Esophagus muscularis mucosa (tissue), 4 donors: ENCODE results near the gene NIPAL4. TPM values are rescaled to one million over a fixed set of nuclear protein-coding genes. Genes with fewer than 3 reads are reported as not detected.
A peak's percentile ranks its signal among the peaks of the same experiment; 100 is the strongest.
"Not testable (repeated sequence)": the region's sequence is repeated elsewhere in the genome, so short reads cannot be mapped to it uniquely, and the experiment has no call there.

Experiments
- DNase-seq: peaks from one replicate; pipeline ENCODE4 v3.0.0-alpha.2; 2017; ENCODE audit errors: extremely low spot score
- H3K27ac ChIP-seq, 4 donors: fragments of 200-600 bp; sonication (generic); replicated peaks in 1 of 4; 1 replicate in 3 of 4; 2 replicates in 1 of 4; pipeline ENCODE4 v1.5.1; 2016 to 2019; ENCODE audit warnings: mild to moderate bottlenecking in 1 of 4
- H3K27me3 ChIP-seq, 4 donors: fragments of 200-600 bp; sonication (generic); one replicate each; pipeline versions ENCODE4 v1.5.1 to v1.6.0; 2016 to 2019
- H3K36me3 ChIP-seq, 4 donors: fragments of 200-600 bp; sonication (generic); one replicate each; pipeline ENCODE4 v1.5.1; 2016 to 2019
- H3K4me1 ChIP-seq, 4 donors: fragments of 200-600 bp; sonication (generic); one replicate each; pipeline ENCODE4 v1.5.1; 2016 to 2019
- H3K4me3 ChIP-seq, 4 donors: fragments of 200-600 bp; sonication (generic); 1 replicate in 2 of 4; 2 replicates in 2 of 4; pipeline ENCODE4 v1.5.1; 2016 to 2019; ENCODE audit warnings: mild to moderate bottlenecking in 4 of 4, moderate library complexity in 1 of 4
- H3K9me3 ChIP-seq, 4 donors: fragments of 200-600 bp; sonication (generic); 1 replicate in 3 of 4; 2 replicates in 1 of 4; pipeline ENCODE4 v1.5.1; 2016 to 2019
- EP300 ChIP-seq: sonication (generic); formaldehyde crosslinking; IDR thresholded peaks from one replicate; pipeline ENCODE4 v1.6.1; 2017; ENCODE audit warnings: antibody characterized with exemption
- POLR2A ChIP-seq: fragments of 450-650 bp; IDR thresholded peaks from one replicate; pipeline ENCODE4 v1.6.1; 2017; ENCODE audit warnings: antibody characterized with exemption, moderate library complexity, mild to moderate bottlenecking, low read depth
- POLR2AphosphoS5 ChIP-seq, 2 donors: sonication (generic); formaldehyde crosslinking; IDR thresholded peaks; one replicate each; pipeline ENCODE4 v1.6.1; 2017; ENCODE audit warnings: antibody characterized with exemption in 2 of 2
- WGBS: methylation state at CpG from one replicate; pipeline ENCODE4 v1.1.5; 2018; 5-methylcytosine and 5-hydroxymethylcytosine counted together
- intact Hi-C: fragments of 100-400 bp; cut with DNase I; formaldehyde crosslinking; loops from one replicate; pipeline ENCODE4 v1.15.1; 2023
- total RNA-seq, 4 donors: library from RNA; depleted of rRNA; stranded (reverse); fragments of >200 nt; gene quantifications; one replicate each; pipeline versions ENCODE4 v1.1.0 to v1.2.1, GENCODE V29; 2016
- TF ChIP-seq, protein P1 (sequence below), 3 experiments: fragments of 200-600 bp in 2 of 3; fragments of 450-650 bp in 1 of 3; sonication (generic) in 2 of 3; IDR thresholded peaks; one replicate each; pipeline ENCODE4 v1.5.1; 2017 to 2019; ENCODE audit warnings: antibody characterized with exemption in 3 of 3, mild to moderate bottlenecking in 2 of 3, moderate library complexity in 1 of 3

NIPAL4 gene
- 1 to 10 TPM; 1.6 to 4.2 (median 2.6) TPM for total RNA-seq

DNA sequence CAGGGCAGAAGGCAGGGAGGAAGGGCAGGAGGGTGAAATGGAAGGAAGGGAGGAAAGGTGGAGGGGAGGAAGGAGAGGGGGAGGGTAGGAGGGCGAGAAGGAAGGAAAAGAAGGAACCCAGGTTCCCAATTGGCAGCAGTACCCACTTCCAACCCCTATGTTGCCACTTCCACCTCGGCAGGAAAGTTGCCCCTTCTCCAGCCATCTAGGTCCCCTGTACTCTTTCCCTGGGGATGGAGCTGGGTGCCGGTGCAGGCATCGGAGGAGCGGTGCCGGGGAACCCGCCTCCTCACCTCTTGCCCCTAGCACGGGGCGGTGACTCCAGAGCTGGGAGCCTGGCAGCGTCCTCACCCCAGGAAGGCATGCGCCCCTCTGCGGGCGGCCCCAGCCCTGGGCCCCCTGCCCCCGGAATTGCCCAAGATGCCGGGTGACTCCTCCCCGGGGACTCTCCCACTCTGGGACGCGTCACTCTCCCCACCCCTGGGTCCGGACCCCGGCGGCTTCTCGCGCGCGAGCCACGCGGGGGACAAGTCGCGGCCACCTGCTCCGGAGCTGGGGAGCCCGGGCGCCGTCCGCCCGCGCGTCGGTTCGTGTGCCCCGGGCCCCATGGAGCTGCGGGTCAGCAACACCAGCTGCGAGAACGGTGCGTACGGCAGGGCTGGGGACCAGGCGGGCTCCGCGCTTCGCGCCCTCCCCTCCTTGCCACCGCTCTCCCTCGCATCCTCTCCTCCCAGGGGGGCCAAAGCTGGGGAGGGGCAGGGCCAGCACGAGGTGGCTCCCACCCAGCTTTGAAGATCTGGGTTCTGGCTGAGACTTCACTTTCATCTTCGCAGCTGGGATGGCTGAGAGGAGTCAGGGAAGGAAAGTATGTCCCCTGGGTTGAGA lies at the start of gene NIPAL4:
TSS of gene NIPAL4 (plus strand) at position 499 of the 885 bp plus-strand sequence. CDS start at position 607, 108 bp downstream.
- Histone ChIP-seq H3K36me3 (no peaks in the 10 kb centered on the region), H3K4me1 (peaks cover 8 to 49% (median 47%) of the 10 kb centered on the region in 4 donors), H3K4me3 (peak within 1 kb of the TSS; percentile 59 to 73 (median 62)), H3K27ac (peak within 1 kb of the TSS; percentile 60 to 73 (median 66)), H3K27me3 (no peaks in the 10 kb centered on the region), H3K9me3 (no peaks in the 10 kb centered on the region)
- 7% methylated on average over 11 of the region's 54 CpGs for WGBS
- no peak for DNase-seq
- intact Hi-C loops: no loop called here
- TF ChIP-seq POLR2AphosphoS5 (IDR thresholded peaks at IDR 0.05): no peak
- no peak for TF ChIP-seq EP300
- TF ChIP-seq POLR2A: no peak
- TF ChIP-seq, protein P1, sequence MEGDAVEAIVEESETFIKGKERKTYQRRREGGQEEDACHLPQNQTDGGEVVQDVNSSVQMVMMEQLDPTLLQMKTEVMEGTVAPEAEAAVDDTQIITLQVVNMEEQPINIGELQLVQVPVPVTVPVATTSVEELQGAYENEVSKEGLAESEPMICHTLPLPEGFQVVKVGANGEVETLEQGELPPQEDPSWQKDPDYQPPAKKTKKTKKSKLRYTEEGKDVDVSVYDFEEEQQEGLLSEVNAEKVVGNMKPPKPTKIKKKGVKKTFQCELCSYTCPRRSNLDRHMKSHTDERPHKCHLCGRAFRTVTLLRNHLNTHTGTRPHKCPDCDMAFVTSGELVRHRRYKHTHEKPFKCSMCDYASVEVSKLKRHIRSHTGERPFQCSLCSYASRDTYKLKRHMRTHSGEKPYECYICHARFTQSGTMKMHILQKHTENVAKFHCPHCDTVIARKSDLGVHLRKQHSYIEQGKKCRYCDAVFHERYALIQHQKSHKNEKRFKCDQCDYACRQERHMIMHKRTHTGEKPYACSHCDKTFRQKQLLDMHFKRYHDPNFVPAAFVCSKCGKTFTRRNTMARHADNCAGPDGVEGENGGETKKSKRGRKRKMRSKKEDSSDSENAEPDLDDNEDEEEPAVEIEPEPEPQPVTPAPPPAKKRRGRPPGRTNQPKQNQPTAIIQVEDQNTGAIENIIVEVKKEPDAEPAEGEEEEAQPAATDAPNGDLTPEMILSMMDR (IDR thresholded peaks at IDR 0.05): no peak

DNA sequence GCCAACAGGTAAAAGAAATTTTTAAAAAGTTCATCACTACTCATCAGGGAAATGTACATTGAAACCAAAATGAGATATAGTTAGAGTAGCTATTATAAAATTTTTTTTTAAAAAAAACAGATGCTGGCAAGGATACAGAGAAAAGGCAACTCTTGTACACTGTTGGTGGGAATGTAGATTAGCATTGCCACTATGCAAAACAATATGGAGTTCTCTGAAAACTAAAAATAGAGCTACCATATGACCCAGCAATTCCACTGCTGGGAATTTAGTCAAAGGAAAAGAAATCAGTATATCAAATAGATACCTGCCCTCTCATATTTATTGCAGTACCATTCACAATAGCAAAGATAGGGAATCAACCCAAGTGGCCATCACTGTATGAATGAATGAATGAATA lies 44.2 kb upstream of the NIPAL4 start:
- H3K36me3 ChIP-seq: no peaks in the 10 kb centered on the region
- H3K9me3 ChIP-seq: peaks cover 0 to 8% (median 3%) of the 10 kb centered on the region in 4 donors
- no peaks in the 10 kb centered on the region for H3K27me3 ChIP-seq
- no peak overlapping the region for H3K4me3 ChIP-seq
- intact Hi-C loops: no loop called here
- H3K27ac ChIP-seq: no peak overlapping the region
- no peak for DNase-seq
- no peaks in the 10 kb centered on the region for H3K4me1 ChIP-seq
- TF ChIP-seq POLR2A (no peak), POLR2AphosphoS5 (IDR thresholded peaks at IDR 0.05) (no peak), EP300 (no peak)
- TF ChIP-seq, protein P1 (IDR thresholded peaks at IDR 0.05): no peak

DNA sequence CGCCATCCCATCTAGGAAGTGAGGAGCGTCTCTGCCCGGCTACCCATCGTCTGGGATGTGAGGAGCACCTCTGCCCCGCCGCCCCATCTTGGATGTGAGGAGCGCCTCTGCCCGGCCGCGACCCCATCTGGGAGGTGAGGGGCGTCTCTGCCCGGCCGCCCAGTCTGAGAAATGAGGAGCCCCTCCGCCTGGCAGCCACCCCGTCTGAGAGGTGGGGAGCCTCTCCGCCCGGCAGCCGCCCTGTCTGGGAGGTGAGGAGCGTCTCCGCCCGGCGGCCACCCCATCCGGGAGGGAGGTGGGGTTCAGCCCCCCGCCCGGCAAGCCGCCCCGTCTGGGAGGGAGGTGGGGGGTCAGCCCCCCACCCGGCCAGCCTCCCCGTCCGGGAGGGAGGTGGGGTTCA lies 40.5 kb upstream of the NIPAL4 start:
- H3K27me3 ChIP-seq, intact Hi-C loops, H3K4me3 ChIP-seq, H3K9me3 ChIP-seq, H3K27ac ChIP-seq, H3K4me1 ChIP-seq, H3K36me3 ChIP-seq, DNase-seq: not testable (repeated sequence)
- WGBS: 97% methylated on average over 13 of the region's 30 CpGs

DNA sequence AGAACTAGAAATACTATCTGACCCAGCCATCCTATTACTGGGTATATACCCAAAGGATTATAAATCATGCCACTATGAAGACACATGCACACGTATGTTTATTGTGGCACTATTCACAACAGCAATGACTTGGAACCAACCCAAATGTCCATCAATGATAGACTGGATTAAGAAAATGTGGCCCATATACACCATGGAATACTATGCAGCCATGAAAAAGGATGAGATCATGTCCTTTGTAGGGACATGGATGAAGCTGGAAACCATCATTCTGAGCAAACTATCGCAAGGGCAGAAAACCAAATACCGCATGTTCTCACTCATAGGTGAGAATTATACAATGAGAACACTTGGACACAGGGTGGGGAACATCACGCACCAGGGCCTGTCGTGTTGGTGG lies 30.1 kb upstream of the NIPAL4 start:
- H3K4me1 ChIP-seq: peaks cover 0 to 11% (median 3%) of the 10 kb centered on the region in 4 donors

DNA sequence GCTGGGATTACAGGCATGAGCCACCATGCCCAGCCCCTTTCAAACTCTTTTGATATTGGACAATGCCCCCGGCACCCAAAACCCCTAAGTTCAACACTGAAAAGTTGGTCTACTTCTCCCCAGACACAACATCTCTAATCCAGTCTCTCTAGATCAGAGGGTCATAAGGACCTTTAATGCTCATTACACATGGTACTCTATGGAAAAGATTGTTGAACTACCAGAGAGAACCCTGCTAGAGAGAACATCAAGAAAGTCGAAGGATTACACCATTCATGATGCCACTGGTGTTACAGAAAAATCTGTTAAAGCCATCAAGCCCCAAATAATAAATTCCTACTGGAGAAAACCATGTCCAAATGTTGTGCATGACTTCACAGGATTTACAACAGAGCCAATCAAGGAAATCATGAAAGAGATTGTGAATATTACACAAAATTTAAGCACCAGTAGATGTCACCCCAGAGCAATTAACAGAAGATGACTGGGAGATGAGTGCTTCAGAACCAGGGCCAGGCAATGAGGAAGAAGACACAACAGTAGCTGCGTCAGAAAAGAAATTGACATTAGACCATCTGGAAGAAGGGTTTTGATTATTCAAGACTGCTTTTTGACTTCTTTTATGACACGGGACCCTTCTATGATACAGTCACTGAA lies 28.3 kb upstream of the NIPAL4 start:
- Histone ChIP-seq H3K27ac (peak overlapping the region in 2 of 4 donors; percentile 8 to 24), H3K4me1 (peaks cover 0 to 11% (median 3%) of the 10 kb centered on the region in 4 donors), H3K9me3 (no peaks in the 10 kb centered on the region), H3K4me3 (no peak overlapping the region), H3K27me3 (no peaks in the 10 kb centered on the region), H3K36me3 (no peaks in the 10 kb centered on the region)
- intact Hi-C loops: loop anchor here (2.0 to 5.0 kb wide), 3 partner anchors 45 to 287 kb away; no protein-coding TSS in a partner anchor
- no peak for DNase-seq
- WGBS: 52% methylated on average over 4 of the region's 4 CpGs
- TF ChIP-seq POLR2A (no peak), POLR2AphosphoS5 (IDR thresholded peaks at IDR 0.05) (peak; percentile 10 to 16)
- TF ChIP-seq, protein P1 (IDR thresholded peaks at IDR 0.05): peak; percentile 53 to 70 (median 58)

More for the DNA sequence above, 30.1 kb upstream of the NIPAL4 start:
- H3K36me3 ChIP-seq, H3K4me3 ChIP-seq, H3K9me3 ChIP-seq, DNase-seq, H3K27me3 ChIP-seq, H3K27ac ChIP-seq: not testable (repeated sequence)
- WGBS: 98% methylated on average over 5 of the region's 5 CpGs
- intact Hi-C loops: loop anchor here (2.0 to 5.0 kb wide), 2 partner anchors 98 to 289 kb away; no protein-coding TSS in a partner anchor
